Activated gamma-delta T cell treated with Interleukin-2 at 50 U/mL for 16 hours (primary cell): Measurements from ENCODE around the gene ABL1.

Experiments
- DNase-seq: peaks from one replicate; pipeline ENCODE4 v3.0.0-alpha.2; 2020

ABL1 gene

DNA sequence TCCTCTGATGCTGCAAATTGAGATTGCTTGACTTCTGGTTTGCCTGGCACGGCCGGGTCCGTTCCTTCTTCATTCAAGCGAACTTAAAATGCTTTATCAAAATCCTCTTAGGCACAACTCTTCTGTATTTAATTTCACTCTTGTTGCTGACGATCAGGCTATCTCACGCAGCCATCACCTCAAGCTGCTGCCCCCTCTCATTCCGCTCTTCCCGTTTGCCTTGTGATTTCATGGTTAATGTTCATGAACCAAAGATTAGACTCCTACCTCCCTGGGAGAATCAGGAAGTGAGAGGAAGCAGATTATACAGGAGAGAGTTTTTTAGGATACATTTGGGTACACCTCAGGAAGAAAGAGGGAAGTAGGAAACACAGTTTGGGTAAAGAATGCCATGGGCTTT is 38.9 kb downstream of the ABL1 start:
- no peak for DNase-seq

DNA sequence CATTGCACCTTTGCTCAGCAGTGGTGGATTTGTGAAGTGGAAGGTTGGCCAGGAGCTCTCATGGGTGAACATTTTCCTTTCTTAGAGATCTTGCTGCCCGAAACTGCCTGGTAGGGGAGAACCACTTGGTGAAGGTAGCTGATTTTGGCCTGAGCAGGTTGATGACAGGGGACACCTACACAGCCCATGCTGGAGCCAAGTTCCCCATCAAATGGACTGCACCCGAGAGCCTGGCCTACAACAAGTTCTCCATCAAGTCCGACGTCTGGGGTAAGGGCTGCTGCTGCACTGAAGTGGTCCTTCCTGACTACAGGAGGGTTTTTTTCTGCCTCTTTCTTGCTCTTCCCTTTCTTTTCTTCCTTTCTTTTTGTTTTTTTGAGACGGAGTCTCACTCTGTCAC is 39.7 kb downstream of the ABL1 start:
- DNase-seq = no peak

DNA sequence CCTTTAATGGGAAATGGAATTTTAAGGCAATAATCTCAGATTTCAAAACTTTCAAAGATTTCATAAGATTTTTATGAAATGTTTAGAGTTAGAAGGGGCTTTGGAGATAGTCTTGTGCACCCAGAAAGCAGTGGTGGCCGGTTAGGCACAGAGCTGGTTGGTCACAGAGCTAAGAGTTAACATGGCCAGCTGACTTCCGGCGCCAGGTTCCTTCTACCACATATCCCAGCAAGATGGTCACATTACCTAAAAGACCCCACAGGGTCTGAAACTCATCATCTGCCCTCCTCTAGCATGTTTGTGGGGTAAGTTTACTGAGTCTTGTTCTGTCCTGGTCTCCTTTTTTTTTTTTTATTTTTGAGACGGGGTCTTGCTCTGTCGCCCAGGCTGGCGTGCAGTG is 42.2 kb downstream of the ABL1 start:
- no peak for DNase-seq

- DNase-seq = no peak
Measured at GRCh38 chr9:130878295-130878694, 43.2 kb downstream of the ABL1 start.

DNA sequence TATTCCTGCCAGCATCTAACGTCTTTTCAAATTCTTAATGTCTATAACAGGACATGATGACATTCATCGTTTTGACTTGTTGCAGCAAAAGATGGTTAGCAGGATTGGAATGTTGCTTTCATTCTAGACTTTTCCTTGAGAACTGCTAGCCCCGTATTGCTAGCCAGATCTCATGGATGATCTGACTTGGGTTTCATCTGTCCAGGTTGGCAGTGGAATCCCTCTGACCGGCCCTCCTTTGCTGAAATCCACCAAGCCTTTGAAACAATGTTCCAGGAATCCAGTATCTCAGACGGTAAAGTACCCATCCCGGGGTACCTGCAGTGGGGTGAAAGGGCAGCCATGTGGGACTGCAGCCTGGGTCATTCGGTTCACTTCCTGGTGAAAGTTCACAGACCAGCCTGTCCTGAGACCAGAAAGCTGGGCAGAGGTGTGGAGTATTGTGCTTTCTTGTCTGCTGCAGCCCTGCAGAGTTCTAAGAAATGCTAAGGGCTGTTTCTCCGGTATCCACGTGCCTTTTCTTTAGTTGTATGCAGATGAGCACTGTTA is 44.9 kb downstream of the ABL1 start:
- DNase-seq = no peak

DNA sequence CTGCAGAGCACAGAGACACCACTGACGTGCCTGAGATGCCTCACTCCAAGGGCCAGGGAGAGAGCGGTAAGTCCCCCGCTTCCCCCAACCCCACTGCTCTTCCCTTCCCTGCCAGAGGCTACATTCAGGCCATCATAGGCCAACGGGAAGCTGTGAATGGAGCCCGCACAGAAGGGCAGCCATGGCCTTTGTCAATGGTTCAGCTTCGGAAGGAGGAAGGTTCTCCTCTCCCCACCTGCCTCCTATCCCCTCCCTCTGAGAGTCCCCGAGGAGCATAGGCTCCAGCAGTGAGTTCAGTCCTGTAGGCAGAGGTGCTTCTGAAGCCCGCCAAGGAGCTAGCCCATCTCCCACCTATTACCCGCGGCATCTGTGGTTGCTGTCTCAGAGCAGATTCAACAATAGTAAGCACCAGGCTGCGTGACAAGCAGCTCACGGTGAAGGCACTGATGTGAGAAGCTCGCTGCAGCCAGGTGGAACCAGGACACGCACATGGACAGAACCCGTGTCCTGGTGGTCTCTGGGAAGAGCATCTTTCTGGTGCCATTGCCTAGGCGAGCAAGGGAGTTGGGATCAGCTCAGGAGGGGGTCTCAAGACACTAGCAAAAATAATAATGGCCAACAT is 45.7 kb downstream of the ABL1 start:
- no peak for DNase-seq

DNA sequence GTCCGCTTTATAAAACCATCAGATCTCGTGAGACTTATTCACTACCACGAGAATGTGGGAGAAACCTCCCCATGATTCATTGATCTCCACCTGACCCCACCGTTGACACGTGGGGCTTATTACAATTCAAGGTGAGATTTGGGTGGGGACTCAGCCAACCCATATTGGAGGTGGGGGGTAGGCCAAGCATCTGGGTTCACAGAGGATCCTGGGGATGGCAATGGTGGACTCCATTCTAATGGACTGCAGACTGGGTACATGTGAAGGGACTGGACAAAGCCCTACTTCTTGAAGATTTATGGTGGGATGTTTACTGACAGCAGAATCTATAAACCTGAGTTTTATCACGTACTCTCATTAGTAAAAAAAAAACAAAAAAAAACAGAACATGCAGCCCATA is 46.5 kb downstream of the ABL1 start:
- no peak for DNase-seq

- no peak for DNase-seq
Measured at GRCh38 chr9:130882696-130883225, 47.7 kb downstream of the ABL1 start.

DNA sequence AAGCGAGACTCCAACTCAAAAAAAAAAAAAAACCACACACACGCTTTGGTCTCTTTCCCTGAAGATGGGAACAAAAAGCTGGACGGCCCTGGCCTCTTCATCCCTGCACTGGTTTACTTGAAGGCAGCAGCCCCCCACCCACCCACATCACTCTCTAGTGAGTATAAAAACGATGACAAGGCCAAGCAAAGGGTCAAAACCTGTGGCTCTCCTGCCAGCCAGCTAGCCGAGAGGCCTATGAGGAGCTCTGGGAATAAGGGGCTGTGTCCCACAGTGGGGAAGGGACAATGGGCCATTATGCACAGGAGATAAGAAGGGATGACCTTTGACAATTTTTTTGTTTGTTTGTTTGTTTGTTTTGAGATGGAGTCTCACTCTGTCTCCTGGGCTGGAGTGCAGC is 48.4 kb downstream of the ABL1 start:
- DNase-seq = no peak

DNA sequence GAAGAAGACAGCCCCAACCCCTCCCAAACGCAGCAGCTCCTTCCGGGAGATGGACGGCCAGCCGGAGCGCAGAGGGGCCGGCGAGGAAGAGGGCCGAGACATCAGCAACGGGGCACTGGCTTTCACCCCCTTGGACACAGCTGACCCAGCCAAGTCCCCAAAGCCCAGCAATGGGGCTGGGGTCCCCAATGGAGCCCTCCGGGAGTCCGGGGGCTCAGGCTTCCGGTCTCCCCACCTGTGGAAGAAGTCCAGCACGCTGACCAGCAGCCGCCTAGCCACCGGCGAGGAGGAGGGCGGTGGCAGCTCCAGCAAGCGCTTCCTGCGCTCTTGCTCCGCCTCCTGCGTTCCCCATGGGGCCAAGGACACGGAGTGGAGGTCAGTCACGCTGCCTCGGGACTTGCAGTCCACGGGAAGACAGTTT is 49.1 kb downstream of the ABL1 start:
- no peak for DNase-seq

- no peak for DNase-seq
Measured at GRCh38 chr9:130884542-130885483, 49.8 kb downstream of the ABL1 start.

DNA sequence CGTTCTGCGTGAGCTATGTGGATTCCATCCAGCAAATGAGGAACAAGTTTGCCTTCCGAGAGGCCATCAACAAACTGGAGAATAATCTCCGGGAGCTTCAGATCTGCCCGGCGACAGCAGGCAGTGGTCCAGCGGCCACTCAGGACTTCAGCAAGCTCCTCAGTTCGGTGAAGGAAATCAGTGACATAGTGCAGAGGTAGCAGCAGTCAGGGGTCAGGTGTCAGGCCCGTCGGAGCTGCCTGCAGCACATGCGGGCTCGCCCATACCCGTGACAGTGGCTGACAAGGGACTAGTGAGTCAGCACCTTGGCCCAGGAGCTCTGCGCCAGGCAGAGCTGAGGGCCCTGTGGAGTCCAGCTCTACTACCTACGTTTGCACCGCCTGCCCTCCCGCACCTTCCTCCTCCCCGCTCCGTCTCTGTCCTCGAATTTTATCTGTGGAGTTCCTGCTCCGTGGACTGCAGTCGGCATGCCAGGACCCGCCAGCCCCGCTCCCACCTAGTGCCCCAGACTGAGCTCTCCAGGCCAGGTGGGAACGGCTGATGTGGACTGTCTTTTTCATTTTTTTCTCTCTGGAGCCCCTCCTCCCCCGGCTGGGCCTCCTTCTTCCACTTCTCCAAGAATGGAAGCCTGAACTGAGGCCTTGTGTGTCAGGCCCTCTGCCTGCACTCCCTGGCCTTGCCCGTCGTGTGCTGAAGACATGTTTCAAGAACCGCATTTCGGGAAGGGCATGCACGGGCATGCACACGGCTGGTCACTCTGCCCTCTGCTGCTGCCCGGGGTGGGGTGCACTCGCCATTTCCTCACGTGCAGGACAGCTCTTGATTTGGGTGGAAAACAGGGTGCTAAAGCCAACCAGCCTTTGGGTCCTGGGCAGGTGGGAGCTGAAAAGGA is 50.7 kb downstream of the ABL1 start:
- DNase-seq = no peak

DNA sequence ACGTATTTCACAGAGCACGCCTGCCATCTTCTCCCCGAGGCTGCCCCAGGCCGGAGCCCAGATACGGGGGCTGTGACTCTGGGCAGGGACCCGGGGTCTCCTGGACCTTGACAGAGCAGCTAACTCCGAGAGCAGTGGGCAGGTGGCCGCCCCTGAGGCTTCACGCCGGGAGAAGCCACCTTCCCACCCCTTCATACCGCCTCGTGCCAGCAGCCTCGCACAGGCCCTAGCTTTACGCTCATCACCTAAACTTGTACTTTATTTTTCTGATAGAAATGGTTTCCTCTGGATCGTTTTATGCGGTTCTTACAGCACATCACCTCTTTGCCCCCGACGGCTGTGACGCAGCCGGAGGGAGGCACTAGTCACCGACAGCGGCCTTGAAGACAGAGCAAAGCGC is 51.9 kb downstream of the ABL1 start:
- no peak for DNase-seq

GRCh38 chr9:130887494-130888144 is 52.6 kb downstream of the ABL1 start:
- no peak for DNase-seq

GRCh38 chr9:130888146-130888885 is 53.3 kb downstream of the ABL1 start:
- DNase-seq = no peak

GRCh38 chr9:130890124-130890523 is 55.1 kb downstream of the ABL1 start:
- DNase-seq = no peak

DNA sequence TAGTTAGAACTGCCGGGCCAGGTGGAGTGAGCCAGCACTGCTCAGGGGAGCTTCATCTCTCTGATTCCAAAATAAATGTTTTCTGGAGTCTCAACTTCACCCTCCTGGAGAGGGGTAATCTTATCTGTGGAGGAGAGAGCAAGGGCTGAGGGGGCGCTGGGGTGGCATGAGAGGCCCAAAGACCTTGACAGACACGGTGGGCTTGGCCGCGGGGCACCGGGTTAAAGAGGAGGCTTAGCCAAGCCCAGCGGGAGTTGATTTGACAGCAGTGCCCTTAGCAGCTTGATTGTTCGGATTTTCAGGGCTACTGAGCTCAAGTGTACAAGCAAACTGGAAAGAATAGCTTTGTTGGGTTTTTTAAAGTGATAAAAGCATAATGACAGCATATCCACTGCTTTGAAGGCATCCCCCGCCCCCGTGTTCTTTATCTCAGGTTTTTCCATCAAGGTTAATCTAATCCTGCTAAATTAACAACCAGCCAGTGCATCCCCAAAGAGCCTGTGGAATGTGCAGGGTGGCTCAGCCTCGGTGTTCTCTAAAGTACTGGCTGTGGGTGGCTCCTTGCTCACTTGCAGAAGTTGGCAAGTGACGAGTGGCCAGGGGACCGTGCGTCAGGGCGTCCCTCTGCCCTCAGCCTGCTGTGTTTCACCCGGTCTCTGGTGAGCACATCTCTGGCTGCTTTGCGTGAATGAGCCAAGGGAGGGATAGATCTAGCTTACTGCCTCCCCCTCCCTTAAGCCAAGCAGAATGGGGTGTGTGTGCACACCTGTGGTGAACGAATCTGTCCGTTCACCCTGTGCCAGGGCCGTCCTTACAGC is 56.0 kb downstream of the ABL1 start:
- DNase-seq = no peak

DNA sequence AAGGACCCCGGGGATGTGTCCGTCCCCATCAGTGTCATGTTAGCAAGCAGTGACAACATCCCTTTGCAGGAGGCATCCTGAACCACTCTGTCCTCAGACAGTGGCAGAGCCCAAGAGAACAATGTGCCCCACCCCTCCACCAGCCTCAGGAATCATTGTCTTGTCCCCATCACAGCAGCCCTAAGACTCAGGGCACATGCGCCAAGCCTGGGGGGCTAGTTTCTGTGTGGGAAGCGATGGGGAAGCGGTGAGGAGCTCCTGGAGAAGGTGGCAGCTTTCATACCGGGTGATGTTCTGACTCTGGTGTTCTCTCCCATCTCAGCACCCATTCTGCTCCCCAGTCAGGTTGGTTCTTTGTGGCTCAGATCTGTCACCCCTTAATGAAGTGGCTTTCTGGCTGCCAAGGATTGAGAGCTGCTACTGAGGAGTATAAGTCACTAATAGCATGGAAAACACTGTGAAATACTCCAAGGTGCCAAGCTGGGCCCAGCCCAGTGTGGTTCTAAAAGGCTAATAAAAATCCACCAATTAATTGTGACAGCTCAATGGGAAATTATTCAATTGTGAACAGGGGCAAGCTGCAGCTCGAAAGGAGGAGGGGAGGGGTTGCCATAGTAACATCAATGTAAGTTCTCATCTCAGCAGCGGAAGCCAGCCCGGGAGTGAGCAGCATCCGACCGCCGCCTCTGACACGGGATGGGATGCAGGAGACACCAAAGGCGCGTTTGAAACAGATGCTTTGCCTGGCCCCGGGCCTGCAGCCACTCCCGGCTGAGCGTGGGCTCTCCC is 56.8 kb downstream of the ABL1 start:
- no peak for DNase-seq

- no peak for DNase-seq
Measured at GRCh38 chr9:130892477-130893304, 57.6 kb downstream of the ABL1 start.
